Measurements from ENCODE around the gene GRK5. TPM values are rescaled to one million over a fixed set of nuclear protein-coding genes. Genes with fewer than 3 reads are reported as not detected.

The GRK5 gene
- polyA plus RNA-seq, 1 experiment: 20.8 TPM

GRCh38 chr10:119216127-119216526, 8.8 kb downstream of the GRK5 start:
- no peaks in the 10 kb centered on the region for H3K27me3 ChIP-seq (ENCODE audit: control insufficient read depth, insufficient read depth, low read length)
- no peak overlapping the region for H3K4me3 ChIP-seq (ENCODE audit: low read depth, low read length)
- POLR2A ChIA-PET: no interaction called here
- CTCF ChIA-PET: interaction anchor here (1.6 kb wide), 1 partner anchor 35 kb away, joined by 3 read pairs; no protein-coding TSS in a partner anchor
- TF ChIP-seq CTCF (IDR thresholded peaks at IDR 0.05; ENCODE audit: insufficient read depth, low read depth, low read length): no peak
- H3K36me3 ChIP-seq (ENCODE audit: control insufficient read depth, insufficient read depth, low read length): no peaks in the 10 kb centered on the region
- no peak for DNase-seq (ENCODE audit: low read depth)

DNA sequence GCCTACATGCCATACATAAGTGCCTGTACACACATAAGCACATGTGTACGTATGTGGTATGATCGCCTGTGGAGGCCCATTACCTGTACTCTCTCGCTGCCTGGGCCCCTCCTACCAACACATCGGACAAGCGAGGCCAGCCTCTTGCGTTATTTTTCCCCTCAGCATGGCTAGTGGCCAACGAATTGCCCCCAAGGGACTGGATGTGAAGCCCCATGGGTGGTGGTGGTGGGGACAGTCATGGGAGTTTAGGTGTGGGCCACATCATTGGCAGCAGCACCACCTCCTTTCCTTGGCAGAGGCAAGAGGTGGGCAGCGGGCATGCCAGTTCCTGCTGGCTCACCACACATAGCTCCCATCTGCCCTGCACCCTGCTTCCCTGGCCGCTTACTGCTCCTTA, 10.0 kb downstream of the GRK5 start:
- CTCF ChIA-PET: interaction anchor here (1.6 to 2.2 kb wide), 2 partner anchors 8 to 11 kb away, joined by 10 to 15 read pairs; partner anchors contain the start of gene GRK5

GRCh38 chr10:119217991-119218490, 10.7 kb downstream of the GRK5 start:
- H3K27me3 ChIP-seq (ENCODE audit: control insufficient read depth, insufficient read depth, low read length): no peaks in the 10 kb centered on the region
- H3K36me3 ChIP-seq (ENCODE audit: control insufficient read depth, insufficient read depth, low read length): no peaks in the 10 kb centered on the region
- H3K4me3 ChIP-seq (ENCODE audit: low read depth, low read length): no peak overlapping the region
- TF ChIP-seq CTCF (IDR thresholded peaks at IDR 0.05; ENCODE audit: insufficient read depth, low read depth, low read length): no peak
- CTCF ChIA-PET: interaction anchor here (0.6 to 2.2 kb wide), 3 partner anchors 8 to 228 kb away, joined by 3 to 15 read pairs (median 10); partner anchors contain the start of gene GRK5
- POLR2A ChIA-PET: interaction anchor here (0.7 kb wide), 1 partner anchor 8 kb away, joined by 3 read pairs; no protein-coding TSS in a partner anchor
- no peak for DNase-seq (ENCODE audit: low read depth)

More for the DNA sequence above, 10.0 kb downstream of the GRK5 start:
- Histone ChIP-seq H3K4me3 (ENCODE audit: low read depth, low read length) (no peak overlapping the region), H3K36me3 (ENCODE audit: control insufficient read depth, insufficient read depth, low read length) (no peaks in the 10 kb centered on the region), H3K27me3 (ENCODE audit: control insufficient read depth, insufficient read depth, low read length) (no peaks in the 10 kb centered on the region)
- no peak for TF ChIP-seq CTCF (IDR thresholded peaks at IDR 0.05; ENCODE audit: insufficient read depth, low read depth, low read length)
- DNase-seq (ENCODE audit: low read depth): no peak
- POLR2A ChIA-PET: no interaction called here

DNA sequence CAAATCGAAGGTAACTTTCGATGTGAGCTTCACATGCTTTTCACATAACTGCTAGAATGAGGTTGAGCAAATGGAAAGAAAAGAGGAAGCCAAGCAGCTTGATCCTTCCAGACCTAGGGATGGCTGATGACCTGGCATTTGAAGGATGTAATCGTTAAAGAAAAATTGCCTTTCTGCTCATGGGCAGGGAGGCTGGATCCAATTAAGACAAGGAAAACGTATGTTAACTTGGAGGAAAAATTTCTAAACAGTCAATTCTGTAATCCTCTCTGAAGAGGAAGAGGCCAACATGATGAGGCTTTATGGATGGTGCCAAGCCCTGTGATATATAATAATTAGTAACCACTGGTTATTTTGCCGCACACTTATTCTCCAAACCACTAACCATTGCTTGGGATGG, 12.5 kb downstream of the GRK5 start:
- TF ChIP-seq CTCF (IDR thresholded peaks at IDR 0.05; ENCODE audit: insufficient read depth, low read depth, low read length): no peak
- DNase-seq (ENCODE audit: low read depth): no peak
- Histone ChIP-seq H3K27me3 (ENCODE audit: control insufficient read depth, insufficient read depth, low read length) (no peaks in the 10 kb centered on the region), H3K36me3 (ENCODE audit: control insufficient read depth, insufficient read depth, low read length) (no peaks in the 10 kb centered on the region), H3K4me3 (ENCODE audit: low read depth, low read length) (no peak overlapping the region)
- POLR2A ChIA-PET: no interaction called here
- CTCF ChIA-PET: interaction anchor here (1.8 to 2.2 kb wide), 2 partner anchors 11 to 13 kb away, joined by 10 to 11 read pairs; partner anchors contain the start of gene GRK5

GRCh38 chr10:119221201-119221600, 13.8 kb downstream of the GRK5 start:
- no peak for TF ChIP-seq CTCF (IDR thresholded peaks at IDR 0.05; ENCODE audit: insufficient read depth, low read depth, low read length)
- no peak for DNase-seq (ENCODE audit: low read depth)
- CTCF ChIA-PET: interaction anchor here (1.8 kb wide), 1 partner anchor 12 kb away, joined by 11 read pairs; no protein-coding TSS in a partner anchor
- H3K4me3 ChIP-seq (ENCODE audit: low read depth, low read length): no peak overlapping the region
- no peaks in the 10 kb centered on the region for H3K36me3 ChIP-seq (ENCODE audit: control insufficient read depth, insufficient read depth, low read length)
- POLR2A ChIA-PET: no interaction called here
- no peaks in the 10 kb centered on the region for H3K27me3 ChIP-seq (ENCODE audit: control insufficient read depth, insufficient read depth, low read length)

Data from BJ (cell line).